GM18526 (cell line): ENCODE results near the gene IFT81.

Experiments used
- POLR2A ChIP-seq: IDR thresholded peaks from 3 replicates; pipeline ENCODE4 v1.6.1; 2011; ENCODE audit not compliant: insufficient read length; ENCODE audit errors: extremely low read depth

Gene IFT81

GRCh38 chr12:110104188-110105094, 19.7 kb upstream of the IFT81 start:
- no peak for TF ChIP-seq POLR2A

- TF ChIP-seq POLR2A, result no peak
Observed at GRCh38 chr12:110105159-110105558, 19.0 kb upstream of the IFT81 start.

DNA sequence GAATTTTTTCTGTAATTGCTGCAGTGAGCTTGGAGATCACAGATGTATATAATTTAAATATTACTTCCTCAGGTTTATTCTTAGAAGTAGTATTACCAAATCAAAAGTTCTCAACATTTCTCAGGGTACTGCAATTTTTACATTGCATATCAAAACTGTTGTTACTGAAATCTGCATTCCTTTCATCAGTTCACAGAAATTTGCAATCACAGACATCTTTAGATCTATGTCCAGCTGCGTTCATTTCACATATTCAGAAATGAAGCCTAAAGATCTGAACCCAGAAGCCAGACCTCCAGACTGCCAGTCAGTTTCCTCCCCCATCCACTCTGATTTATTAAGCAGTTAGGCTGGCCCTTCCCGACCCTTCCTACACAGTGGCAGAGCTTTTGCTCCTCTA, 18.2 kb upstream of the IFT81 start:
- no peak for TF ChIP-seq POLR2A

DNA sequence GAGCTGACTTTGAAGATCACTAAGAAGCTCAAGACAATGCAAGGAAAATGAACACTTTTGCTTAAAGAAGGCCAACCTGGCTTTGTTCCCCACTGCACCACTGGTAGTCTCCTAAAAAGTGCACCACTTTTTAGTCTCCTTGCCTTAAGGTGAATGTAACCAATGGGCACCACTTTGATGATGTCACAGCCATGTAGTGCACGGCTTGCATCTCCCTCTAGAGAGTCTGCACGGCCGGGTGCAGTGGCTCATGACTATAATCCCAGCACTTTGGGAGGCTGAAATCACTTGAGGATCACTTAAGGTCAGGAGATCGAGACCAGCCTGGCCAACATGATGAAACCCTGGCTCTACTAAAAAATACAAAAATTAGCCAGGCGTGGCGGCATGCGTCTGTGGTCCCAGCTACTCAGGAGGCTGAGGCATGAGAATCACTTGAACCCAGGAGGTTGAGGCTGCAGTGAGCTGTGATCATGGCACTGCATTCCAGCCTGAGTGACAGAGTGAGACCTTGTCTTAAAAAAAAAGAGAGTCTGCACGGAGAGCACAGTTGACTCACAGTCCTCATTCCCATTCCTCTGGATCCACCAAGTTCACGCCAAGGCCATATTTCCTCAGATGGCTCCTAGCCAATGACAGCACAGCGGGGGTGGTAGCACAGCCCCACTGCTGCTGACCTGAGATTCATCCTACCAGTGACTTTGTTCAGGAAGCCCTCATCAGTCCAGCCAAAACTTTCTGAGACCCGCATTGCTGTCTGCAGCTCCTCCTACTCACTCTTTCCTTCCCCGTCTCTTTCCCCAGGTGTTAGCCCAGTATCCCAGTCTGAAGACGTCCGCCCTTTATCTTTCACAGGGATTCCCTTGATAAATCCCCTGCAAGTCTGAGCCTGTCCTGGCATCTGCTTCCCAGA, 16.5 kb upstream of the IFT81 start:
- TF ChIP-seq POLR2A, result no peak

DNA sequence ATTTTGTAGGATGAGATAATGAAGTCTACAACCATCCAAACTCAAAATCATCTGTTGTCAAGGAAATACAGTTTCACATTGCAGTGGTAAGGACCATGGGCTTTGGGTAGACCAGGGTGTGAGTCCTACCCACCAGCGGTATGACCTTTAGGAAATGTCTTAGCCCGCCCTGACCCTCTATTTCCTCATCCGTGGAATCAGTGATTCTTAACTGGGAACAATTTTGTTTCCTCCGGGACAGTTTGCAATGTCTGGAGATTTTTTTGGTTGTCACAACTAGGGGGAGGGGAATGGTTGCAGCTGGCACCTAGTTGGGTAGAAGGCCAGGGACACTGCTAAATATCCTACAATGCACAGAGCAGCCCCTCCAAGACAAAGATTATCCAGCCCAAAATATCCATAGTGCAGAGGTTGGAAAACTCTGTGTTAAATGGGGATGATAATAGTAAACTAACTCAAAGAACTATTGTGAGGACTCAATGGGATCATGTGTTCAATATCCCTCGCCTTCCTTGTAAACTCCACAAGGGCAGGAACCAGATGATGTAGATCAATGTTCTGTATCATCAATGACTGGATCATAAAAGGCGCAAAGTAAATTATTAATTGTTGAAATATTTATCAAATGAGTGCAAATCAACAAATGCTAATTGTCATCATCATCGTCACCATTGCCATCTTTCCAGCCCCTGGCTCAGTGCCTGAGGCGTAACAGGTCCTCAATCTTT, 15.7 kb upstream of the IFT81 start:
- no peak for TF ChIP-seq POLR2A

- TF ChIP-seq POLR2A, result no peak
Observed at GRCh38 chr12:110109037-110109836, 14.9 kb upstream of the IFT81 start.

DNA sequence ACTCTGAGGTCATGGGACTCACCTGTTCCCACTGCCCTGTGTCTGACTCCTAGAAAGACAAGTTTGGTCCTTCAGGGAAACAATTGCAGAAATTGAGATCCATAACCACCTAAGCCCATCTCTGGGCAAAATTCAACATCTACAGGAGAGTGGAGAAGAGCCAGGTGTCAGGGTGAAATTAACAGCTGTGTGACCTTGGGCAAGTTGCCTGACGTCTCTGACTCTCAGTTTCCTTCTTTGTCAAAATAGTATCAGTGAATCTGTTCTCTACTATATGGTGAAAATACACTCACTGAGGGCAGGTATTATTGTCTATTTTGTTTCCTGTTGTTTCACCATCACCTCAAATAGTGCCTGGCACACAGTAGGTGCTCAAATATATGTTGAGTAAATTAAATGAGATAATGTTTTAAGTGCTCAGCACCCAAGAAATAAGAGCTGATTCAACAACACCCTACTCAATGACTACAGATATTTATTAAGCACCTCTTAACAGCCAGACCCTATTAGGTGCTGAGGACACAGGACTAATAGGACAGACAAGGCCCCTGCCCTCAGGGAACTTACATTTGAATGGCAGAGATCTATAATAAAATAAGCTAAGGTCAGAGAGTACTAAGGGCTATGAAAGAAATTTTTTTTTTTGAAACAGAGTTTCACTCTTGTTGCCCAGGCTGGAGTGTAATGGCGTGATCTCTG, 14.2 kb upstream of the IFT81 start:
- no peak for TF ChIP-seq POLR2A

DNA sequence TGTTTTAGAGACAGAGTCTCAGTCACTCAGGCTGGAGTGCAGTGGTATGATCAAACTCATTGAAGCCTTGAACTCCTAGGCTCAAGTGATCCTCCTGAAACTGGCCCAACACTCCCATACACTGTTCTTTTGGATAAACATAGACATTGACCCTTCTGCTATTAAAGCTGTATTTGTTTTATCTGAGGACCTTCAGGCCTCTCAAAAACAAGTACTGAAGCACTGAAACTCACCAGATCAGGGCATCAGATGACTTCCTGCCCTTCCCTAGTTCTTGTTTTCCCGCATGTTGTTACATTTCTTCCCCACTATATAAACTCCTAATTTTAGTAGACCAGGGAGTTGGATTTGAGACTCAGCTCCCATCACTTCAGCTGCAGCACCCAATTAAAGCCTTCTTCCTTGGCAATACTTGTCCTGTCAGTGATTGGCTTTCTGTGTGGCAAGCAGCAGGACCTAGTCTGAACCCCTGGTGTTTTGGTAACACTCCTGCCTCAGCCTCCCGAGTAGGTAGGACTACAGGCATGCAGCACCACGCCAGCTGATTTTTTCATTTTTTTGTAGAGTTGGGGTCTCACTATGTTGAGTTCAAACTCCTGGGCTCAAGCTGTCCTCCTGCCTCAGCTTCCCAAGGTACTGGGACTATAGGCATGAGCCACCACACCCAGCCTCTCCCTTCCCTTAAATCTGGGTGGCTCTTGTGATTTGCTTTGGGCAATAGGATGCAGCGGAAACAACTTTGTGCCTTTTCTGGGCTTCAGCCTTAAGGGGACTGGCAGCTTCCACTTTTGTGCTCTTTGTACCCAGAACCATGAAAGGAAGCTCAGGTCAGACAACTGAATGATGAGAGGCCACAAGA, 12.5 kb upstream of the IFT81 start:
- TF ChIP-seq POLR2A, result no peak

- TF ChIP-seq POLR2A, result no peak
Observed at GRCh38 chr12:110112335-110112660, 11.9 kb upstream of the IFT81 start.

DNA sequence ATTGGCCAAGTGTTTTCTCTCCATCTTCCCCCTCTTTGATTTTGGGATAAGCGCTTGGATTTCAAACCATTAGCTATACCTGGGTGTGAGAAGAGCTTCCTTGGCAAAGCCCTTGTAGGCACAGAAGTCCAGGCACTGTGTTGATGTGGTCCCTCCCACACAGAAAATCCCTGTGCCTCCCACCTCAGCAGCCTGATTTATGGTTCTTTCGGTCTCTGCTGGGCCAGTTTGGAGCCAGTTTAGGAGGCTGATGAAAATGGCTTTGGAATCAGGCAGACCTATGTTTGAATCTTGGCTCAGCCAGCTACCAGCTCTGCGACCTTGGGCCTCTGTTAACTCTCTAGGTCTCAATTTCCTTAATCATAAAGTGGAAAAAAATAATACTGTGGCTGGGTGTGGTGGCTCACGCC, 9.6 kb upstream of the IFT81 start:
- no peak for TF ChIP-seq POLR2A

GRCh38 chr12:110115675-110116074, 8.5 kb upstream of the IFT81 start:
- no peak for TF ChIP-seq POLR2A

- no peak for TF ChIP-seq POLR2A
Observed at GRCh38 chr12:110116623-110117022, 7.5 kb upstream of the IFT81 start.
